NCI-H1694 treated with DMSO at 0.1 percent for 48 hours (cell line): ENCODE data around the gene HIGD2A.

Experiments
- DNase-seq: peaks from one replicate; lab custom pipeline; 2025; lab: John Stamatoyannopoulos, UW

HIGD2A gene, protein sequence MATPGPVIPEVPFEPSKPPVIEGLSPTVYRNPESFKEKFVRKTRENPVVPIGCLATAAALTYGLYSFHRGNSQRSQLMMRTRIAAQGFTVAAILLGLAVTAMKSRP

GRCh38 chr5:176388444-176389134 lies at the start of gene HIGD2A, which contains the start of gene NOP16:
TSS of gene HIGD2A (plus strand) at chr5:176388751. CDS start at chr5:176388820, 69 bp downstream.
TSS of gene NOP16 (minus strand) at chr5:176388598. CDS start at chr5:176388539, 59 bp downstream.
- peak; percentile 95 for DNase-seq

GRCh38 chr5:176339304-176339703 lies 49.2 kb upstream of the HIGD2A start:
- no peak for DNase-seq

DNA sequence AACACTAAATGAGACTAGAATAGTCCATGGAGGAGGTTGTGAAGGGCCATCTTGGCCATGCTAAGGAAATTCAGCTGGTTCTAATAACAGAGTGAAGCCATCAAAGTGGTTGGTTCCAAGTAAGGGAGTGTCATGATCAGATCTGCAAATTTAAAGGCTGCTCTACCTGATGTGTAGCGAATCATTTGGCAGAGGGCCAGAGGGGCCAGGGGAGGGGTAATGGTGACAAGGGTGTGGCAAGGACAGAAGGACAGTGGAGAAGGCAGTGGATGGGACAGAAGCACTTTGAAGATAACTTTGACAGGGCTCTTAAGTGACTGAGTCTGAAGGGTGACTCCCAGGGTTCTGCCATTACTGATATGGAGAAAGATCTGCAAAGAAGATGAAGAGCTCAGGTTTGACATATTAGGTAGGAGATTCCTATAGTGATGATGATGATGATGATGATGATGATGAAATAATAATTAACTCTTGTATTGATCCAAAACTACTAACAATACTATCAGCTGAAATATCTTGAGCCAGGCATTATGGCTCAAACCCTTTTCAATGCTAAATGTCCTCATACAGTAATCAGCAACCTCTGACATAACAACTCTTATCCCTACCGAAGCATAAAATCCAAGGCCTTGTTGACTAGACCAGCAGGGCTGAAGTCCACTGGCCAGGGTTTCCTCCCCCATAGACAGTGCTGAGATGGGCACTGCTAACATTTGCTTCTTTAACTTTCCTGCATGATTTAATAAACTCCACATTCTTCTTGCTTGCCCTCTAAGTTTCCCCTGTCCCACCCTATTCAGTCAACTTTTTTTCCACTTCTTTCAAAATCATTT lies 47.0 kb upstream of the HIGD2A start:
- DNase-seq = no peak

- DNase-seq = no peak
These were observed 46.4 kb upstream of the HIGD2A start for GRCh38 chr5:176342158-176342483.

DNA sequence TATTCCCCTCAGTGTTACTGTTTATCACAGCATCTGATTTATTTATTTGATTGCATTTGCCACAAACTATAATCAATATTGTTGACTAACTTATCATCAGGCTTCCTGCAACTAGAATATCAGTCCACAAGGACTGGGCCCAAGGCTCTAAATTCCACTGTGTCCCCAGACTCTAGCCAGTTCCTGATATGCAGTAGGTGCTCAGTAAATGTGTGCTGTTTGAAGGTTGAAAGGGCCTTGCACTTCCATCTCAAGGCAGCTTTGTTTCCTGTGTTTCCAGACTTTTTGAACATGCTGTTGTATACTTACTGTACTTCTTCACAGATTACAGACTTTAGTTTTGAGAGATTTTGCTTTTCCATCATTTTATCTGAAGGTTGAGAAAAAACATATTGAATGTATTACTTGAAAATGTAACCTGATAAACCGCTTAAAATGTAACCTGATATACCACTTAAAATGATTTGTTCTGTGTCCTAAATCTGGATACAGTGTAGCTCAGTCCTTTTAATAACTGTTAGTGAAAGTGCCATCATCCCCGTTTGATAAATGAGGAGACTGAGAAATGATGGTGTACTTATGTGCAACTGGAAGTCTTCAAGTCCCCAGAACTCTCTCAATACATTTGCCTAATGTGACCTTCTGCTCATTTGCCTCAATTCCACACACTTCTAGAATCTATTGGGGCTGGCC lies 45.6 kb upstream of the HIGD2A start:
- no peak for DNase-seq

DNA sequence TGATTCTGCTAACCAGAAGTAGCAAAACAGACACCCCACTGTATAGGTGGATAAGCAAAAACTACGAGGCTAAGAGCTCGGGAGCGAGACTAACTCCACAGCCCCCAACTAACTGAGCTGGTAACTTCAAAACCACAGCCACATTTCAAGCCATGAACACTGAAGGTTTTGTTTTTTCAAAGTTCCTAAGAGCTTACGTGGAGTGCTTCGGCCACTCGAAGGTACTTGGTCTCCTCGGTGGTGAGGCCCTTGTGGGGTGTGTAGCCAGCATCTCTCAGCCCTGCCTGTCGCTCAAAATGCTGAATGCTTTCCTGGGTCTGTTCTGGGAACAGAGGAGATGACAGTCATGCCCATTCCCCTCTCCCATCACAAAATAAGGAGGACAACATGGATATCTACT lies 38.1 kb upstream of the HIGD2A start:
- no peak for DNase-seq

DNA sequence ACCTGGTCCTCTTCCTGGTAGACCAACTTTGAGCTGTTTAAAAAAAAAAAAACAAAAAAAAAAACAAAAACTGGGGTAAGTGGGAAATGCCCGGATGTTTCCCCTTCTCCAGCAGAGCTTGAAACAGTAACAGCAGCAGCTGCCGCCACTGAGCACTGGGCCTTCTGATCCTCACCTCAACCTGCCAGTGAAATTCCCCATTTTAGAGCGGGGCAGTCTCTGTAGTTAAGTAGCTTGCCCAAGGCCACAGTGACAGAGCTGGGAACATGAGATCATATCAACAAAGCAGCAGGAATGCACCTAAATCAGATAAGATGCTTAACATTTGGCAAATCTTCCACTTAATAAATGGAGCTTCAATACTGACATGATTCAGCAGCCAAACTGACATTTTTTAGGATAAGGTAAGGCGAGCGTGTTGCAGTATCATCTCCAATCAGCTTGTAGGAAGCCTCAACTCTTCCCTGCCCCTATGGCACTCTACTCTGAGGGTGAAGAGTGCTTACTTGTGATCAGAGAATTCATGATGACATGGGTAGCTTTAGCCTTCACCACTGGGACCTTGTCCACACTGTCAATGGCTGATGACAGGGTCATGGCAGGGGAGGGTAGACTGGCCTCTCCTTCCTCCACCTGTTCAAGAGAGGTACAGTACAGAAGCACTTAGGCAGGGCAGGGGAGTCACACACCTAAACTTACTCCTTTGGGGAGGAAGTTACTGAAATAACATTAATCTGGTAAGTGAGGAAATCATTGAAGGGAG lies 36.3 kb upstream of the HIGD2A start:
- no peak for DNase-seq

DNA sequence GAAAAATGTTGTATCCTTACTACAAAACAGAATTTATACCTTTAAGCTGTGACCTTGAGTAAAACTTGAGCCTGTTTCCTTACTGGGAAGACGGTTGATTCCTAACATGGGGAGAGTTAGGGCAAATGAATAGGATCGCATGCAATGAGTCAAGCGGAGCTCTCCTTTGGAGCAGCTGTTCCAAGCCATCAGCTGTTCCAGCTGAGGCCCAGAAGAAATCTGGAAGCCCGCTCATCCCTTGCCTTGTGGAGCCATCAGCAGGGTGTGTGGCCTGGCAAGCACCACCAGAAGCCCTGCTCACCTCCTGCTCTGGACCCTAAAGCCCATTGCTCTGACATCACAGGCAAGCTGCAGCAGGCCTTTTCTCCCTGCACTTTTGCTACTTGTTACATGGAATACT lies 35.0 kb upstream of the HIGD2A start:
- no peak for DNase-seq

DNA sequence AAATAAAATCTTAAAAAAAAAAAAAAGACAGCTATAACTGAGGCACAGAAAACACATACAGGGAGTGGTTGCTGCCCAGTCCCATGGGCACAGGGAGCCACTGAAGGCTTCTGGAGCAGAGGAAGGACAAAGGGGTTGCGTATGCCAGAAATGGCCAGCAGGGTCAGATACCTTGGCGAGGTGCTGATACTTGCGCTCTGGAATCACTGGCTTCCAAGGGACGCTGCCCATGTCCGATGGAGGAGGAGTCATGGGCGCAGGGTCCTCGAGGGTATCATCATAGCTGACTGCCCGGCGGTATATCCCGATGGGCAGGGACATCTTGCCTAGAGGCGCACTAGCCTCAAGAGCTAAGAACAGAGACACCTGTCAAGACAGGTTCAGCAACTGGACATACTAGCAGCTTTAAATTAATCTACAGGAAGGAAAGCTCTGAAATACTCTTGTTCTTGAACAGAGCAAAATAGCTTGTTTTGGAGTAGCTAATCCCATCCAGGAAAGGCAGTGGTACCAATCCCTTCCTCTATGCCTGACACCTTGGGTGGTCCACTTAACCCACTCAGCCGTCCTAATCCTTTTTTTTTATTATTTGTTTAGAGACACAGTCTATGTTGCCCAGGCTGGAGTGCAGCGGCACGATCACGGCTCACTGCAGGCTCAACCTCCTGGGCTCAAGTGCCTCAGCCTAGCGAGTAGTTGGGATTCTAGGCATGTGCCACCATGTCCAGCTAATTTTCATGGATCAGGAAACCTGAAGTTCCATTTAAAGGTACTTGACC lies 33.0 kb upstream of the HIGD2A start:
- no peak for DNase-seq

DNA sequence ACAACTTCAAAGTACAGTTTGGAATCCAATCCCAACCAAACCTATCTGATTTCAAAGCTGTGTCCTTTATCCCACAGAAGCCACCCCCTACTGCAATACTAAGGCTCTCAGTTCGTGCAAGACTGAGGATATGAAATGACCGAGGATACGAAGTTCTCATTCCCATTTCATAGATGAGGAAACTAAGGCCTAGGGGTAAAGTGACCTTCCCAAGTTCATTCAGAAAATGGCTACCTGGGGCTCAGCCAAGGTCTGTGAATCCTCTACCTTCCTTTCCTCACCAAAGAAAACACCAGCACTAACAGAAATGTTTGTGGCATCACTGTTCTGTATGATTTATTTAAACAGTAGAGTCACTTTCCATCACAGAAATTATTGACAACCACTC lies 32.4 kb upstream of the HIGD2A start:
- DNase-seq = no peak

DNA sequence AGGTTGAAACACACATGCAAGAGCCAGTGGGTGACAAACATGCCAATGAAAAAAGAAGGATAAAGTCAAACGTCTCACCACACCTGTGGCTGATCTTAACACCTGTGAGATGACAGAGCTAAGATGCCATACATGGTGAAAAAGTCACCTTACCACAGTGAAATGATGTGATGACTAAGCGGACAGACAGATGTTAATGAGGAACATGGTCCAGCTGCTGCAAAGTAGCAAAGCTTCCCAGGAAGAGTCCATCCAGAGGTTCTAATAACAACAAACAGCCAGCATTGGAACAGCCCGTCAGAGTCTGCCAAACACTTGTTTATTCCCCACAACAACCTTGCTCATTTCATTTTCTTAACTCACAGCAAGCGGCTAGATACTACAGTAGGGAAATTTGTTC lies 28.9 kb upstream of the HIGD2A start:
- DNase-seq = no peak

GRCh38 chr5:176360894-176361436 lies 27.6 kb upstream of the HIGD2A start:
- DNase-seq = no peak

GRCh38 chr5:176361437-176362232 lies 26.9 kb upstream of the HIGD2A start, which contains the start of gene KIAA1191:
TSS of gene KIAA1191 (minus strand) at chr5:176361764. CDS start at chr5:176359508, 2,256 bp downstream.
- DNase-seq = peak; percentile 69

DNA sequence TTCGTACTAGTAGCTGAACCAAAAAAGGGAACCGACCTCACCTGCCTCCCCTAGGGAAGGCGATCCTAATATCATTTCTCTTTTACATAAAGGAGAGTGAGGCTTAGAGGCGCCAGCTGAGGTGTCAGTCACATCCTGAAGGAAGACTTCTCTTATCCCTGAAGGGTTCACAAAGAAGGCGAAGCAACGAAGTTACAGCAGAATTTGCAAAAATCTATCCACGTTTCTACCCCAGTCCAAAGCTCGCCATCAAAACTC lies 26.4 kb upstream of the HIGD2A start:
- no peak for DNase-seq

DNA sequence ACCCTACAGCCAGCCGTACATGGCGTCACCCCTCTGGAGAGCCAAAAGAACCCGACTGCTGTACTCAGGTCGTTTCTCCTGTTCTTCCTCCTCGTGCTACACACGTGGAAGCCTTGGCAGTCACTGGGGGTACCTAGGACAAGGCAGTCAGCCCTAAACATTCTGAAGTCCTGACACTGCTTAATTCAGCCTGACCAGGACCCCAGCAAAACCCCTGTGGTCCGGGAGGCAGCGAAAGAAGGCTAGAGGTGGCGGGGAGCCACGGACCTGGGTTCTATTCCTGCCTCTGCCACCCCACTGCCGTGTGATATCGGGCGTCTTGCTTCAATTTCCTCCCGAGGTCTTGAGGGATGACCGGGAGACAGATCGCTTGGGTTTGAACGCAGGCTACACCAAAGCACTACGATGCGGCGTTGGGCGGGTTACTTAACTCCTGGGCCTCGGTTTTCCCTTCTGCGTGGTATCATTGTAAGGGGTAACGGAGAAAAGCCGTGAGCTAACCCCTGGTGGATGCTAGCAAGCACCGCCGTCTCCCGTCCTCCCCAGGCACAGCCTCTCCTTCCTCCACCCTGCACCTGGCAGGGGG lies 23.7 kb upstream of the HIGD2A start:
- no peak for DNase-seq

- no peak for DNase-seq
These were observed 23.0 kb upstream of the HIGD2A start, which contains the start of gene ARL10 for GRCh38 chr5:176365351-176366231. TSS of gene ARL10 (plus strand) at chr5:176365487. CDS start at chr5:176365564, 77 bp downstream.

DNA sequence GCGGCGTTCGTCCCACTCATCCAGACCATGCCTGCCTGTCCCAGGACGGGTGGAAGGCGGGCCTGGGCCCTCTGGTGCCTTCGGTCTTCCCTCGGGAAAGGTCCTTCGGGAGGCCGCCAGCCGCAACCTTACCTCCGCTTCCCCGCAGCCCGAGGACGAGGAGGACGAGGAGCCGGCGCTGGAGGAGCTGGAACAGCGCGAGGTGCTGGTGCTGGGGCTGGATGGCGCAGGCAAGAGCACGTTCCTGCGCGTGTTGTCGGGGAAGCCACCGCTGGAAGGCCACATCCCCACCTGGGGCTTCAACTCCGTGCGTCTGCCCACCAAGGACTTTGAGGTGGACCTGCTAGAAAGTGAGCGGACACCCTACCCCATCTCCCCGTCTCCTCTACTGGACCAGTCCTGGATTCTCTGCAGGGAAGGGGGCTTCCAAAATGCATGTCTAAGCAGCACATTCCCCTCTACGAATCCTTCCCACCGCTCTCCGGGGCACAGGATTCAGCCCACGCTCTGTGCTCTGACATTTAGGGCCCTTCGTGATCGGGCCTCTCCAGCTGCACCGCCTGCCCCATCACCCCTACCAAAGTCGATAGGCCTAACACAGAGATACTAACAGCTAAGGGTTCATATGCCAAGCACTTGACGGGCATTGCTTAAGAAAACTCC lies 22.2 kb upstream of the HIGD2A start:
- no peak for DNase-seq

DNA sequence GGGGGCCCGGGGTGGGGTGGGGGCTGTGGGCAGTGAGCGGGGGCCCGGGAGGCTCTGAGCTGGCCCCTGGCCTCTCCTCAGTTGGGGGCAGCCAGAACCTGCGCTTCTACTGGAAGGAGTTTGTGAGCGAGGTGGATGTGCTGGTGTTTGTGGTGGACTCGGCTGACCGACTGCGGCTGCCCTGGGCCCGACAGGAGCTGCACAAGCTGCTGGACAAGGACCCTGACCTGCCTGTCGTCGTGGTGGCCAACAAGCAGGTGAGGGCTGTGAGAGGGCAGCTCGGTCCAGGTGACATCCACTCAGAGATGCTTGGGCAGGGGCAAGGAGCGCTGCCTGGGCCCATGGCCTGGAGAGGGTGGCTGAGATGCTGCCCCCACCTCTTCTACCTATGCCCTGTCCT lies 19.8 kb upstream of the HIGD2A start:
- DNase-seq = no peak
